Loucy (cell line): ENCODE data around the gene ABCA7.

Experiments used
- H2AFZ ChIP-seq: fragments of 200-600 bp; sonication (generic); 2 replicates; pipeline ENCODE4 v1.6.0; 2016; ENCODE audit warnings: antibody characterized with exemption, mild to moderate bottlenecking, low read length, moderate library complexity
- H3F3A ChIP-seq: fragments of 200-600 bp; 2 replicates; pipeline ENCODE4 v1.6.0; 2016; ENCODE audit warnings: antibody characterized with exemption, low read depth, mild to moderate bottlenecking
- H3K27me3 ChIP-seq: fragments of 200-600 bp; sonication (generic); 2 replicates; pipeline ENCODE4 v1.6.1; 2014; ENCODE audit warnings: low read length, mild to moderate bottlenecking; ENCODE audit not compliant: insufficient read depth, poor library complexity, severe bottlenecking
- H3K36me3 ChIP-seq: fragments of 200-600 bp; sonication (generic); 2 replicates; pipeline ENCODE4 v1.6.1; 2016; ENCODE audit warnings: low read length; ENCODE audit not compliant: insufficient read depth
- H3K4me1 ChIP-seq: fragments of 200-600 bp; sonication (generic); 2 replicates; pipeline ENCODE4 v1.5.1; 2014; ENCODE audit warnings: low read length, mild to moderate bottlenecking; ENCODE audit not compliant: insufficient read depth, poor library complexity, severe bottlenecking
- H3K4me2 ChIP-seq: fragments of 200-600 bp; sonication (generic); 2 replicates; pipeline ENCODE4 v1.6.0; 2014; ENCODE audit warnings: antibody characterized with exemption, low read length, low read depth, mild to moderate bottlenecking; ENCODE audit not compliant: poor library complexity, severe bottlenecking
- H3K4me3 ChIP-seq: fragments of 200-600 bp; sonication (generic); 2 replicates; pipeline ENCODE4 v1.5.1; 2014; ENCODE audit warnings: low read length, mild to moderate bottlenecking, mixed read lengths; ENCODE audit not compliant: poor library complexity, severe bottlenecking
- H3K79me2 ChIP-seq: fragments of 200-600 bp; sonication (generic); 2 replicates; pipeline ENCODE4 v1.6.1; 2014; ENCODE audit warnings: low read length; ENCODE audit not compliant: insufficient read depth
- H3K9ac ChIP-seq: fragments of 200-600 bp; sonication (generic); 2 replicates; pipeline ENCODE4 v1.6.0; 2014; ENCODE audit warnings: mild to moderate bottlenecking, low read depth, low read length, moderate library complexity; ENCODE audit not compliant: poor library complexity, severe bottlenecking
- H3K9me2 ChIP-seq: fragments of 200-600 bp; sonication (generic); replicated peaks from 2 replicates; pipeline ENCODE4 v1.6.1; 2016; ENCODE audit warnings: low read depth, low read length, mixed read lengths
- H3K9me3 ChIP-seq: fragments of 200-600 bp; sonication (generic); 2 replicates; pipeline ENCODE4 v1.6.1; 2014; ENCODE audit warnings: mild to moderate bottlenecking, antibody characterized with exemption, low read length, low read depth; ENCODE audit not compliant: insufficient read depth
- H4K20me1 ChIP-seq: fragments of 200-600 bp; sonication (generic); 2 replicates; pipeline ENCODE4 v1.6.0; 2014; ENCODE audit warnings: antibody characterized with exemption, low read length, mild to moderate bottlenecking; ENCODE audit not compliant: insufficient read depth, poor library complexity, severe bottlenecking
- EZH2phosphoT487 ChIP-seq: fragments of 200-600 bp; IDR thresholded peaks from 2 replicates; pipeline ENCODE4 v1.6.1; 2018; ENCODE audit warnings: antibody characterized with exemption, mild to moderate bottlenecking, moderate library complexity, borderline replicate concordance
- TF ChIP-seq, protein P1 (sequence below): fragments of 200-600 bp; sonication (generic); conservative IDR thresholded peaks from 2 replicates; pipeline ENCODE4 v1.5.1; 2014; ENCODE audit warnings: mild to moderate bottlenecking, antibody characterized with exemption, low read length

Gene ABCA7

DNA sequence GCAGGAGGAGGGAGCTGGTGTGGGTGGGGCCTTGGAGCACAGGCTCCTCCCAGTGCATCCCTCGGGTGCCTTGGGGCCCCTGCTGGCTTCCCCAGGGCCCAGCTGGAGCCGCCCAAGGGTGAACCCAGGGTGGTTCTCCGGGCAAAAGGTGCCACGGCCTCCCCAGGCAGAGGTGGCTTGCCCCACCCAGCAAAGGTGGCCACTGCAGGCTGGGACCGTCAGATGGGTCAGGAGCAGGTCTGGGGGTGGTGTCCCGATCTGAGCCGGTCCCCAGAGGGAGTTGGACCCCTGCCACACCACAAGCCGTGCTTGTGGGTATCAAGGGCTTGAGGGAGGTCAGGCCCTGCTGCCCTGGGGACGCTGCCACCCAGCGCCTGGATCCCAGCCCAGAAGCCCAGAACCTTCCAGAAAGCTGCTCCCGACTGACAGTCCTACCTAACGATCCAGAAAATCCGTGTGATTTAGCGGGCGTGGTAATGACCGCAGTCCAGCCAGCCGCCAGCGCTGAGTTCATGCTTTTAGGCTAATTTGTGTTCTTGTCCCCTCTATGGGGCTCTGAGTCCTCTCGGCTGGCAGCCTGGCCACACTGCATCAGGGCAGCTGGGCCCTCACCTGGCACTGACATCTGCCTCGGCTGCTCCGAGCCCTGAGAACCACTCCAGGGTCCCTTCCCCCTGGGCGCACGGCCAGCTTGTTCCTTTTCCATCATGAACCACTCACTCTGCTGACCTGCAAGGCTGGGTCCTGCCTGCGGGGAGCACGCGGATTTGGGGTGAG is 44.7 kb upstream of the ABCA7 start:
- no peaks in the 10 kb centered on the region for H3K4me1 ChIP-seq
- no peak overlapping the region for H2AFZ ChIP-seq
- no peak overlapping the region for H3K4me2 ChIP-seq
- H3K9me2 ChIP-seq: no peaks in the 10 kb centered on the region
- H4K20me1 ChIP-seq: no peaks in the 10 kb centered on the region
- H3K27me3 ChIP-seq: no peaks in the 10 kb centered on the region
- no peaks in the 10 kb centered on the region; the same call in 1 of the 2 replicates for H3F3A ChIP-seq
- no peak overlapping the region for H3K4me3 ChIP-seq
- H3K9ac ChIP-seq: no peak overlapping the region
- no peaks in the 10 kb centered on the region for H3K9me3 ChIP-seq
- no peaks in the 10 kb centered on the region; the same call in 1 of the 2 replicates for H3K36me3 ChIP-seq
- TF ChIP-seq, protein P1, sequence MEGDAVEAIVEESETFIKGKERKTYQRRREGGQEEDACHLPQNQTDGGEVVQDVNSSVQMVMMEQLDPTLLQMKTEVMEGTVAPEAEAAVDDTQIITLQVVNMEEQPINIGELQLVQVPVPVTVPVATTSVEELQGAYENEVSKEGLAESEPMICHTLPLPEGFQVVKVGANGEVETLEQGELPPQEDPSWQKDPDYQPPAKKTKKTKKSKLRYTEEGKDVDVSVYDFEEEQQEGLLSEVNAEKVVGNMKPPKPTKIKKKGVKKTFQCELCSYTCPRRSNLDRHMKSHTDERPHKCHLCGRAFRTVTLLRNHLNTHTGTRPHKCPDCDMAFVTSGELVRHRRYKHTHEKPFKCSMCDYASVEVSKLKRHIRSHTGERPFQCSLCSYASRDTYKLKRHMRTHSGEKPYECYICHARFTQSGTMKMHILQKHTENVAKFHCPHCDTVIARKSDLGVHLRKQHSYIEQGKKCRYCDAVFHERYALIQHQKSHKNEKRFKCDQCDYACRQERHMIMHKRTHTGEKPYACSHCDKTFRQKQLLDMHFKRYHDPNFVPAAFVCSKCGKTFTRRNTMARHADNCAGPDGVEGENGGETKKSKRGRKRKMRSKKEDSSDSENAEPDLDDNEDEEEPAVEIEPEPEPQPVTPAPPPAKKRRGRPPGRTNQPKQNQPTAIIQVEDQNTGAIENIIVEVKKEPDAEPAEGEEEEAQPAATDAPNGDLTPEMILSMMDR: no peak
- TF ChIP-seq EZH2phosphoT487: no peak
- H3K79me2 ChIP-seq: no peaks in the 10 kb centered on the region

DNA sequence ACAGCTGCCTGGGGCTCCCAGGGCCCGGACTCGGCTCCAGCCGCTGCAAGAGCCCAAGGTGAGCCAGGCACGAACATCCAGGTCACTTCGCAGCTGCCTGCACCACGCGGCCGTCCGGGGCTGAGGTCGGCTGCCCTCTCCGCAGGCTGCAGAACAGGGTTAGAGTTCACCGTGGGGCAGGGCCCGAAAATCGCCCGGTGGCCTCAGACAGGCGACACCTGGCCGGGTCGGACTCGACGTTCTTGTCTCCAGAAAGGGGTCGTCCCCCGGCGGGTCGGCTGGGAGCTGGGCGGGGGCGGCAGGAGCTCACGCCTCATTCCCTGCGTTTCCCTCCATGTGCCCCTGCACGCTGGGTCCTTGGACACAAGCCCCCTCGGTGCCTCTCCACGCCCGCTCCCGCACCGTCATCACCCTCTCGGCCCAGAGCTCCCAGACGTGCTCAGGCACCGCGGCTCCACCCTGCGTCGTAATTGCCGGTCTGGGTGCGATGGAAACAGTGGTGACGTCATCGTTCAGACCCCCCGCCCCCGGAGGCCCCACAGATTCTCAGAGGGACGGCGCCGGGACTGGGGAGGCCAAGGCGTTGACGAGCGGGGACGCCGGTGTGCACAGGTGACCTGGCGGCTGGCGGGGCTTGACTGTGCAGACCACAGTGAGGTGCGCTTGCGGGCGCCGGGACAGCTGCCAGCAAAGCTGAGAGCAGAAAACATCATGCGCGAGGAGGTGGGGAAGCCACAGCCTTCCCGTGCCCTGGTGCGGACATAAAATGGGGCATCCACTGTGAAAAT is 43.7 kb upstream of the ABCA7 start:
- no peak overlapping the region for H3K4me3 ChIP-seq
- H4K20me1 ChIP-seq: no peaks in the 10 kb centered on the region
- no peak overlapping the region for H3K9ac ChIP-seq
- no peaks in the 10 kb centered on the region for H3K79me2 ChIP-seq
- H3F3A ChIP-seq: no peaks in the 10 kb centered on the region; the same call in 1 of the 2 replicates
- H3K9me3 ChIP-seq: no peaks in the 10 kb centered on the region
- H3K4me2 ChIP-seq: no peak overlapping the region
- no peaks in the 10 kb centered on the region for H3K27me3 ChIP-seq
- no peaks in the 10 kb centered on the region; the same call in 1 of the 2 replicates for H3K36me3 ChIP-seq
- no peaks in the 10 kb centered on the region for H3K4me1 ChIP-seq
- TF ChIP-seq, protein P1: no peak
- TF ChIP-seq EZH2phosphoT487: no peak
- H3K9me2 ChIP-seq: no peaks in the 10 kb centered on the region
- H2AFZ ChIP-seq: no peak overlapping the region

DNA sequence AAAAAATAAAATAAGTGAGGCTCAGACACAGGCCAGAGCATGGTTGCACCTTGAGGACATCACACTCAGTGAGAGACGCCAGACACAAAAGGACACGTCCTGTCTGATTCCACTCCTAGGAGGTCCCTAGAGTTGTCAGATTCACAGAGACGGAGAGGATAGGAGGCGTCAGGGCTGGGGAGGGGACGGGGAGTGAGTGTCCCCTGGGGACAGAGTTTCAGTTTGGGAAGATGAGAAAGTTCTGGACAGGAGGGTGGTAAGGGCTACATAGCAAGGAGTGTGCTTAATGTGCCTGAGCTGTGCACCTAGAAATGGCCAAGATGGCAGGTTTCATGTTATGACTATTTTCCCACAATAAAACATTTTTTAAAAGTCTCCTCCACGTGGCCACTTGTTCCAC is 41.8 kb upstream of the ABCA7 start:
- H3K4me3 ChIP-seq: no peak overlapping the region
- H3K4me1 ChIP-seq: no peaks in the 10 kb centered on the region
- no peaks in the 10 kb centered on the region for H3K27me3 ChIP-seq
- no peaks in the 10 kb centered on the region for H4K20me1 ChIP-seq
- no peak for TF ChIP-seq EZH2phosphoT487
- TF ChIP-seq, protein P1: no peak
- no peaks in the 10 kb centered on the region for H3K9me2 ChIP-seq
- H3K9me3 ChIP-seq: no peaks in the 10 kb centered on the region
- H3K79me2 ChIP-seq: no peaks in the 10 kb centered on the region
- H3K4me2 ChIP-seq: no peak overlapping the region
- H3F3A ChIP-seq: no peaks in the 10 kb centered on the region; the same call in 1 of the 2 replicates
- H3K36me3 ChIP-seq: no peaks in the 10 kb centered on the region; the same call in 1 of the 2 replicates
- H3K9ac ChIP-seq: no peak overlapping the region
- no peak overlapping the region for H2AFZ ChIP-seq
